Peyer's patch (tissue), 4 donors: ENCODE results near the gene NUP50. TPM values are rescaled to one million over a fixed set of nuclear protein-coding genes. Genes with fewer than 3 reads are reported as not detected.
A peak's percentile ranks its signal among the peaks of the same experiment; 100 is the strongest.

ENCODE experiments used
- DNase-seq, 3 donors: peaks; one replicate each; pipeline ENCODE4 v3.0.0-alpha.2; 2017 to 2019
- H3K27ac ChIP-seq, 4 donors: fragments of 200-600 bp; sonication (generic); one replicate each; pipeline ENCODE4 v1.5.1; 2016 to 2019
- H3K27me3 ChIP-seq, 2 donors: fragments of 200-600 bp; sonication (generic); one replicate each; pipeline ENCODE4 v1.5.1; 2019
- H3K36me3 ChIP-seq, 3 donors: fragments of 200-600 bp; sonication (generic); one replicate each; pipeline ENCODE4 v1.5.1; 2016 to 2019
- H3K4me1 ChIP-seq, 4 donors: fragments of 200-600 bp; sonication (generic); one replicate each; pipeline ENCODE4 v1.5.1; 2016 to 2019
- H3K4me3 ChIP-seq, 4 donors: fragments of 200-600 bp; sonication (generic); 1 replicate in 3 of 4; 2 replicates in 1 of 4; pipeline ENCODE4 v1.5.1; 2016 to 2019; ENCODE audit warnings: mild to moderate bottlenecking in 1 of 4
- H3K9me3 ChIP-seq, 4 donors: fragments of 200-600 bp; sonication (generic); one replicate each; pipeline ENCODE4 v1.5.1; 2016 to 2019; ENCODE audit warnings: mild to moderate bottlenecking in 1 of 4
- POLR2A ChIP-seq, 2 donors: fragments of 450-650 bp; IDR thresholded peaks; one replicate each; pipeline ENCODE4 v1.5.1; 2017; ENCODE audit warnings: antibody characterized with exemption in 2 of 2, mild to moderate bottlenecking in 2 of 2, moderate library complexity in 2 of 2
- total RNA-seq, 4 donors: library from RNA; depleted of rRNA; stranded (reverse); fragments of >200 nt; gene quantifications; one replicate each; pipeline ENCODE4 v1.1.0, GENCODE V29; 2016
- TF ChIP-seq, protein P1 (sequence below), 6 experiments: fragments of 450-650 bp in 4 of 6; fragments of 200-600 bp in 2 of 6; sonication (generic) in 1 of 6; IDR thresholded peaks; one replicate each; pipeline ENCODE4 v1.5.1; 2017 to 2019; ENCODE audit warnings: antibody characterized with exemption in 6 of 6, mild to moderate bottlenecking in 3 of 6, moderate library complexity in 1 of 6

Gene NUP50
- total RNA-seq, 4 donors from 2014 or later: 67.8 to 96.8 (median 75.8) TPM

DNA sequence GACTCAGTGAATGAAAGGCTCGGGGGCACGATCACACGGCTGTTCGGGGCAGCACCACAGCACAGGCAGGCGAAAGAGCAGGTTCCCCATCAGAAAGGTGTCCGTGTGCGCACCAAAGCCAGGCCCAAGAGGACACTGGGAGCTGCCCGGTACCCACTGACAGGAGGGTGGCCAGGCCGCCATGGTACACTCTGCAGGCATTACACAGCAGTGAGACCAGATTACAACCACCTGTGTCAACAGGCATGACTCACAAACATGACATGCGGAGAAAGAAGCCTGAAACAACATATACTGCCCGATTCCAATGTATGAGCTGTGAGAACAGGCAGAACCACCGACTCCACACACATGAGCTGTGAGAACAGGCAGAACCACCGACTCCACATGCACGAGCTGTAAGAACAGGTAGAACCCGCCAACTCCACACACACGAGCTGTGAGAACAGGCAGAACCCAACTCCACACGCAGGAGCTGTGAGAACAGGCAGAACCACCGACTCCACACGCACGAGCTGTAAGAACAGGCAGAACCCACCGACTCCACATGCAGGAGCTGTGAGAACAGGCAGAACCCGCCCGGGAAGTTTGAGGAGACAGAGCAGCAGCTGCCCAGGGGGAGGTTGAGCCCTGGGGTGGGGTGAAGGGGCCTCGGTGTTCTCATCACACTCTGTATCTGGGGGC, 44.4 kb downstream of the NUP50 start:
- H3K9me3 ChIP-seq: no peaks in the 10 kb centered on the region
- H3K4me1 ChIP-seq: peaks cover 0 to 12% (median 0%) of the 10 kb centered on the region in 4 donors
- DNase-seq: peak in 1 of 3 donors; percentile 19
- H3K27me3 ChIP-seq: no peaks in the 10 kb centered on the region
- peaks cover 0 to 41% (median 0%) of the 10 kb centered on the region in 3 donors for H3K36me3 ChIP-seq
- no peak overlapping the region for H3K4me3 ChIP-seq
- no peak overlapping the region for H3K27ac ChIP-seq
- TF ChIP-seq POLR2A (IDR thresholded peaks at IDR 0.05): no peak
- TF ChIP-seq, protein P1, sequence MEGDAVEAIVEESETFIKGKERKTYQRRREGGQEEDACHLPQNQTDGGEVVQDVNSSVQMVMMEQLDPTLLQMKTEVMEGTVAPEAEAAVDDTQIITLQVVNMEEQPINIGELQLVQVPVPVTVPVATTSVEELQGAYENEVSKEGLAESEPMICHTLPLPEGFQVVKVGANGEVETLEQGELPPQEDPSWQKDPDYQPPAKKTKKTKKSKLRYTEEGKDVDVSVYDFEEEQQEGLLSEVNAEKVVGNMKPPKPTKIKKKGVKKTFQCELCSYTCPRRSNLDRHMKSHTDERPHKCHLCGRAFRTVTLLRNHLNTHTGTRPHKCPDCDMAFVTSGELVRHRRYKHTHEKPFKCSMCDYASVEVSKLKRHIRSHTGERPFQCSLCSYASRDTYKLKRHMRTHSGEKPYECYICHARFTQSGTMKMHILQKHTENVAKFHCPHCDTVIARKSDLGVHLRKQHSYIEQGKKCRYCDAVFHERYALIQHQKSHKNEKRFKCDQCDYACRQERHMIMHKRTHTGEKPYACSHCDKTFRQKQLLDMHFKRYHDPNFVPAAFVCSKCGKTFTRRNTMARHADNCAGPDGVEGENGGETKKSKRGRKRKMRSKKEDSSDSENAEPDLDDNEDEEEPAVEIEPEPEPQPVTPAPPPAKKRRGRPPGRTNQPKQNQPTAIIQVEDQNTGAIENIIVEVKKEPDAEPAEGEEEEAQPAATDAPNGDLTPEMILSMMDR (IDR thresholded peaks at IDR 0.05): no peak

DNA sequence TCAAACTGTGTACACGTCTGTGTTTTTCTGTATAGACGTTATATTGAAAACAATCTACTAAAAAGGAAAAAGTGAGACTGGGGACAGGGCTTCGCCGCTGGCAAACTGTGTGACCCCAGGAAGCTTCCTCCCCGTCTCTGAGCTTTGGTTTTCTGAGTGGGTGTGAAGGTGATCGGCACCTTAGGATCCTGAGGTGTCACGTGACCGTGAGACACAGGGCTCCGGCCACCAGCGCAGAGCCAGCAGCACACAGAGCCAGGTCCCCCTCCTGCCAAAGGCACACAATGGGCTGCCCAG, 44.9 kb downstream of the NUP50 start:
- H3K36me3 ChIP-seq: peaks cover 0 to 36% (median 0%) of the 10 kb centered on the region in 3 donors

DNA sequence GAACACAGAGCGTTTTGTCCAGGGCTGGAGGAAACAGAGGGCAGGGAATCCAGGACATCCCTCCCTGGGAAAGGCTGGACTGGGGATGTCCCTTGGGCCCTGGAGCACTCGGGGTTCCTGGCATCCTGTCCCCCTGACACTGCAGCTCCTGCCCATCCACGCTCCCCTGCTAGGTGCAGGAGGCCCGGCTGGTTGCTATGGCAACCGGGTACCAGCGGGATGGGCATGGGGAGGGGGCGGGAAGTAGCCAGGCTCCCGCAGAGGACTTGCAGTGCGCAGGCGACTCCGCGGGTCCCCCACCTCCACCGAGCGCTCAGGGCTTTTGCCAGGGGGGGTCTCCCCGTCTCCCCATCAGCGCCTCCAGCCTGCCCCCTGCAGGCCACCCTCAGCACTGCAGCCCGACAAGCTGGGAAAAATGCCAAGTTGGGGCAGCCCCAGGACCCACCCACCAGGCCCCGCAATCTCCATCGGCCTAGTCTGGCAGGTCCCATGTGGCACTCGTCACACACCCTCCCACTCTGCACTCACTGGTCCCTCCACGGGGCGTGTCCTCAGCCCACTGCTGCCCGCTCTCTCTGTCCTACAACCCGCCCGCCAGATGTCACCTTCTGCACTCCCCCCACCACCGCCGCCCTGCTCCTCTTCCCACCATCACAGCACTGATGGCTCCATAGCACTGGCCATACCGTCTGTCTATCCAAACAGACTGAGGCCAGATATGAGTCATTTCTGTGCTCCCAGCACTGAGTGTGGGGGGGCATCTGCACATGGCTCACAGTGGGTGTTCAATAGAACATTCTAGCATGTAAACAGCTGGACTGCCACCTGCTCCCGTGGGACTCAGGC, 45.5 kb downstream of the NUP50 start:
- TF ChIP-seq POLR2A (IDR thresholded peaks at IDR 0.05): no peak
- TF ChIP-seq, protein P1 (IDR thresholded peaks at IDR 0.05): peak in 4 of 6 experiments; percentile 40 to 49 (median 46)
- H3K9me3 ChIP-seq: no peaks in the 10 kb centered on the region
- H3K36me3 ChIP-seq: peaks cover 0 to 31% (median 0%) of the 10 kb centered on the region in 3 donors
- peaks cover 0 to 14% (median 2%) of the 10 kb centered on the region in 4 donors for H3K4me1 ChIP-seq
- no peaks in the 10 kb centered on the region for H3K27me3 ChIP-seq
- no peak overlapping the region for H3K27ac ChIP-seq
- peak in 1 of 3 donors; percentile 54 for DNase-seq
- H3K4me3 ChIP-seq: no peak overlapping the region

More for the DNA sequence above, 44.9 kb downstream of the NUP50 start:
- Histone ChIP-seq H3K27ac (no peak overlapping the region), H3K27me3 (no peaks in the 10 kb centered on the region), H3K9me3 (no peaks in the 10 kb centered on the region), H3K4me3 (no peak overlapping the region), H3K4me1 (peaks cover 0 to 14% (median 1%) of the 10 kb centered on the region in 4 donors)
- DNase-seq: peak in 1 of 3 donors; percentile 22
- no peak for TF ChIP-seq POLR2A (IDR thresholded peaks at IDR 0.05)
- TF ChIP-seq, protein P1 (IDR thresholded peaks at IDR 0.05): no peak

DNA sequence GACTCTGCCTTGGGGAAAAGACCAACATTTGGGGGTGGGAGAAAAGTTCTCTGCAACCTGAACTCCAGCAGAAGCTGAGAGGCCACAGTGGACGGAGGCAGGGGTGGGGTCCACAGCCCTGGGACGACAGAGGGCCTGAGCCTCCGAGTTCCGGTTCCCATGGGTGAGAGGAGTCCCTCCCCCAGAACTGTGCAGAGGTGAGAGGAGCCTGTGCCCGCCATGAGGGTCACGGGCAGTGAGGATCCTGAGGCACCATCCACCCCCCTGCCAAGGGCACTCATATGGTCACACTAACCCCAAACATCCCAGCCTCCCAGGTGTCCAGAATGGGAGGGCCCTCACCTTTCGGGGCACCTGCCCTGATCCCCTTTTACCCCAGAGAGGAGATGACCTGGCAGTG, 46.4 kb downstream of the NUP50 start:
- TF ChIP-seq, protein P1 (IDR thresholded peaks at IDR 0.05): no peak
- no peak for TF ChIP-seq POLR2A (IDR thresholded peaks at IDR 0.05)
- Histone ChIP-seq H3K27me3 (no peaks in the 10 kb centered on the region), H3K27ac (no peak overlapping the region), H3K4me3 (no peak overlapping the region), H3K9me3 (no peaks in the 10 kb centered on the region), H3K4me1 (peaks cover 0 to 14% (median 2%) of the 10 kb centered on the region in 4 donors), H3K36me3 (peaks cover 0 to 22% (median 0%) of the 10 kb centered on the region in 3 donors)
- DNase-seq: peak in 1 of 3 donors; percentile 19

DNA sequence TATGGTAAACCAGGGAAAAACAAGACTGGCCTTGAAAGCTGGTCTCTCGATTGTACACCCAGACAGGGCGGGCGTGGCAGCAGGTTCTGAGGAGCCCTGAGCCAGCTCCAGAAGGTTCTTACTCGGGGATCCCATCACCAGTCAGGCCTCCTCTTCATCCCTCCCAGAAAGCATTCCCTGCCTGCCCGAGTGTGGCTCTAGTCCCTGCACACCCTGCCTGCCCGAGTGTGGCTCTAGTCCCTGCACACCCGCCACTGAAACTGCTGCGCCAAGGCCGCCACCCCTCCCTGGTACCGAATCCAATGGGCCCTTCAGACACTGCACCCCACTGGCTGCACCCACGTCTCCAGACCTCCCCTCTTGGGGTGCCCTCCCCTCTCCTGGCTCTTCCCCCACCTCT, 46.9 kb downstream of the NUP50 start:
- peaks cover 0 to 18% (median 0%) of the 10 kb centered on the region in 3 donors for H3K36me3 ChIP-seq
- TF ChIP-seq, protein P1 (IDR thresholded peaks at IDR 0.05): no peak
- no peak for TF ChIP-seq POLR2A (IDR thresholded peaks at IDR 0.05)
- H3K4me1 ChIP-seq: peaks cover 0 to 14% (median 2%) of the 10 kb centered on the region in 4 donors
- no peak overlapping the region for H3K4me3 ChIP-seq
- H3K27ac ChIP-seq: no peak overlapping the region
- H3K9me3 ChIP-seq: no peaks in the 10 kb centered on the region
- no peaks in the 10 kb centered on the region for H3K27me3 ChIP-seq
- peak in 1 of 3 donors; percentile 35 for DNase-seq
